ENCODE measurements around the gene UBL7.
A peak's percentile ranks its signal among the peaks of the same experiment; 100 is the strongest.

UBL7 gene

GRCh38 chr15:74408815-74409214 is 52.1 kb downstream of the UBL7 start:
- no peak for TF ChIP-seq POLR2A (IDR thresholded peaks at IDR 0.05; ENCODE audit: low read depth, low read length)
- no peak for FAIRE-seq

GRCh38 chr15:74408385-74408784 is 52.6 kb downstream of the UBL7 start:
- DNase-seq (ENCODE audit: insufficient read length, low spot score) (no peak), FAIRE-seq (no peak)
- TF ChIP-seq POLR2A (IDR thresholded peaks at IDR 0.05; ENCODE audit: low read depth, low read length) = no peak

More at GRCh38 chr15:74408815-74409214, 52.1 kb downstream of the UBL7 start:
- DNase-seq (ENCODE audit: insufficient read length, low spot score) = no peak

- TF ChIP-seq POLR2A (IDR thresholded peaks at IDR 0.05; ENCODE audit: low read depth, low read length) = peak; percentile 48; the same call in 1 of the 2 replicates
- FAIRE-seq = peak; percentile 43
- DNase-seq (ENCODE audit: insufficient read length, low spot score) = peak; percentile 90
These were observed 53.8 kb downstream of the UBL7 start for GRCh38 chr15:74406992-74407705.

GRCh38 chr15:74406517-74406916 is 54.4 kb downstream of the UBL7 start:
- no peak for TF ChIP-seq POLR2A (IDR thresholded peaks at IDR 0.05; ENCODE audit: low read depth, low read length)
- FAIRE-seq (no peak), DNase-seq (ENCODE audit: insufficient read length, low spot score) (no peak)

GRCh38 chr15:74405823-74406222 is 55.1 kb downstream of the UBL7 start:
- DNase-seq (ENCODE audit: insufficient read length, low spot score) (no peak), FAIRE-seq (no peak)

GRCh38 chr15:74403991-74404563 is 56.9 kb downstream of the UBL7 start:
- no peak for FAIRE-seq
- no peak for TF ChIP-seq POLR2A (IDR thresholded peaks at IDR 0.05; ENCODE audit: low read depth, low read length)
- no peak for DNase-seq (ENCODE audit: insufficient read length, low spot score)

More at GRCh38 chr15:74405823-74406222, 55.1 kb downstream of the UBL7 start:
- no peak for TF ChIP-seq POLR2A (IDR thresholded peaks at IDR 0.05; ENCODE audit: low read depth, low read length)

- FAIRE-seq (no peak), DNase-seq (ENCODE audit: insufficient read length, low spot score) (no peak)
- TF ChIP-seq POLR2A (IDR thresholded peaks at IDR 0.05; ENCODE audit: low read depth, low read length) = no peak
These were observed 57.4 kb downstream of the UBL7 start for GRCh38 chr15:74403588-74403919.

GRCh38 chr15:74402873-74403587 is 57.9 kb downstream of the UBL7 start:
- TF ChIP-seq POLR2A (IDR thresholded peaks at IDR 0.05; ENCODE audit: low read depth, low read length) = no peak
- DNase-seq (ENCODE audit: insufficient read length, low spot score) (no peak), FAIRE-seq (no peak)

GRCh38 chr15:74402337-74402841 is 58.6 kb downstream of the UBL7 start:
- DNase-seq (ENCODE audit: insufficient read length, low spot score) = no peak
- TF ChIP-seq POLR2A (IDR thresholded peaks at IDR 0.05; ENCODE audit: low read depth, low read length) = no peak
- FAIRE-seq = no peak

- no peak for TF ChIP-seq POLR2A (IDR thresholded peaks at IDR 0.05; ENCODE audit: low read depth, low read length)
- DNase-seq (ENCODE audit: insufficient read length, low spot score) = no peak
- no peak for FAIRE-seq
These were observed 59.8 kb downstream of the UBL7 start for GRCh38 chr15:74400915-74401757.

- DNase-seq (ENCODE audit: insufficient read length, low spot score) = no peak
- FAIRE-seq = no peak
- TF ChIP-seq POLR2A (IDR thresholded peaks at IDR 0.05; ENCODE audit: low read depth, low read length) = no peak
These were observed 60.6 kb downstream of the UBL7 start for GRCh38 chr15:74400313-74400860.

- TF ChIP-seq POLR2A (IDR thresholded peaks at IDR 0.05; ENCODE audit: low read depth, low read length) = no peak
- DNase-seq (ENCODE audit: insufficient read length, low spot score) (no peak), FAIRE-seq (no peak)
These were observed 61.2 kb downstream of the UBL7 start for GRCh38 chr15:74399511-74400312.

- no peak for TF ChIP-seq POLR2A (IDR thresholded peaks at IDR 0.05; ENCODE audit: low read depth, low read length)
- DNase-seq (ENCODE audit: insufficient read length, low spot score) = no peak
- FAIRE-seq = no peak
These were observed 61.9 kb downstream of the UBL7 start for GRCh38 chr15:74399100-74399499.
